Measurements from ENCODE around the gene AFAP1.
"Not testable (repeated sequence)": the region's sequence is repeated elsewhere in the genome, so short reads cannot be mapped to it uniquely, and the experiment has no call there.

The AFAP1 gene

GRCh38 chr4:7944599-7945220 is 5.0 kb upstream of the AFAP1 start:
- no peak for DNase-seq (ENCODE audit: low spot score)

DNA sequence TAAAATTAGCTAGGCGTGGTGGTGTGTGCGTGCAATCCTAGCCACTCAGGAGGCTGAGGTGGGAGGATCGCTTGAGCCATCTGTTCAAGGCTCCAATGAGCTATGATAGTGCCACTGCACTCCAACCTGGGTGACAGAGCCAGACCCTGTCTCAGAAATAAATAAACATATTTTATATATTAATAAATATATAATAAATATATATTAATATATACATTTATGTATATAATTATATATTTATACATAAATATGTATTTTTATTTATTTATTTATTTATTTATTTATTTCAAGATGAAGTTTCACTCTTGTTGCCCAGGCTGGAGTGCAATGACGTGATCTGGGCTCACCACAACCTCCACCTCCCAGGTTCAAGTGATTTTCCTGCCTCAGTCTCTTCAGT is 4.0 kb upstream of the AFAP1 start:
- DNase-seq (ENCODE audit: low spot score): not testable (repeated sequence)

DNA sequence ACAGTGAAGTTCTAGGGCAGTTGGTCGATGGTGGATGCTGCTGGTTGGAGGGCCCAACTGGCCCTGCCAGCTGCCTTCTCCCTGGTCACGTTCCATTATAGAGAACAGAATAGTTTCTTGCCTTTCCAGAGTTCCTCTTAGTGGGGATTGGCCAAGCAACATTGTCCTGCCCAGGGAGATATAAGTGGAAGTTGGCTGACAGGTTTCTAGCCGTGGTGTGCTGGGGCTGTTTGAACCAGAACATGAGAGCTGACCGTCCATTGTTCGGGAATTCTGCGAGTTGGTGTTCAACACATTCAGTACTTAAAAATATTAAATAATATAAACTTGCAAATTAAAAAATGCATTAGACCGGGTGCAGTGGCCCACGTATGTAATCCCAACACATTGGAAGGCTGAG is 3.5 kb upstream of the AFAP1 start:
- DNase-seq (ENCODE audit: low spot score): no peak

DNA sequence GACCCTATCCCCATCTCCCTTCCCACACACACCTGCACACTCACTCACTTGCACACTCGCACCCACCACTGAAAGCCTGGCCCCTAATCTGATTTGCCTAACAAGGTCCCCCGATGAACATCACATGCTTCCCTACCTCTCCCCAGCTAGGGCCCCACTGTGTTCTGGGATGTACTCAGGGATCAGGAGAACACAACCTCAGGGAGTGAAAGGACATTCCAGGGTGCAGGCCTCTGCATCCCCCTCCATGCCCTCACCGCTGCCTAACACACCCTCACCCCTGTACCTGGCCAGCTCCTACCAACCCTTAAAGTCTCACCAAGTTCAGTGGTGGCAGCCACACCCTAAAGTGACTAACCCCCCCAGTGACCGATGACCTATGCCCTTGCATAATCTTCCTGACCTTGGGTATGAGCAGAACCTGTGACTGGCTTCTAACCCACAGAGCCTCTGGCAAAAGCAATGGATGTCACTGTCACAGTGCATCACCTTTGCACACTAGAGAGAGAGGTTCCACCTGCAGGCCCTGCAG is 2.4 kb upstream of the AFAP1 start:
- DNase-seq (ENCODE audit: low spot score): no peak

DNA sequence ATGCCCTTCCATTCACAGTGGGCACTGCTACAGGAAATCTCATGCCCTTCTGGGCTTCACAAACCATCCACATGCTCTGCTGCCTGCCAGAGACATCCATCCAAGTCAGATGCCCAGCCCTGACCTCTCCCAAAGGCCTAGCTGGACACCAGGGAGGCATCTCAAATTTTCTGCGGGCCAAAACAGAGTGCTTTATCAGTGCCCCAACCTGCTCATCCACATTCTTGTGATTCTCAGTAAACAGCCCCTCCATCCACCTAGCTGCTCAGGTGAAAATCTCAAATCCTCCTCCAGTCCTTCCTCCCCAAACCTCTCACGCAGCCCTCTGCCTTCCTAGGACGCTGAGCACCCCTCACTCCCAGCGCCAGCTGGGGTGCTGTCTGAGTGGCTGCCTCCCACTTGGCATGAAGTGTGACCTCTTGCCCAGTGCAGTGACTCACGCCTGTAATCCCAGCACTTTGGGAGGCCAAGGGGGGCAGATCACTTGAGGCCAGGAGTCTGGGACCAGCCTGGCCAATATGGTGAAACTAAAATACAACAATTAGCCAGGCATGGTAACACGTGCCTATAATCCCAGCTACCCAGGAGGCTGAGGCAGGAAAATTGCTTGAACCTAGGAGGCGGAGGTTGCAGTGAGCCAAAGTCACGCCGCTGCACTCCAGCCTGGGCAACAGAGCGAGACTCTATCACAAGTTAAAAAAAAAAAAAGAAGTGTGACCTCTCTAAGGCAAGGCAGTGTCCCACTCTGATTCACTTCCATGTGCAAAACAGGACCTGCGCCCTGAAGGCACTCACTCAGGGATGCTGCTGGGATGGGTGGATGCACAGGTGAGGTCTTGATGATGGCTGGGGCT is 1.7 kb upstream of the AFAP1 start:
- no peak for DNase-seq (ENCODE audit: low spot score)

GRCh38 chr4:7938609-7939376 is 868 bp downstream of the AFAP1 start:
- peak; percentile 54 for DNase-seq (ENCODE audit: low spot score)

- no peak for DNase-seq (ENCODE audit: low spot score)
These were observed 1.4 kb downstream of the AFAP1 start for GRCh38 chr4:7938266-7938608.

DNA sequence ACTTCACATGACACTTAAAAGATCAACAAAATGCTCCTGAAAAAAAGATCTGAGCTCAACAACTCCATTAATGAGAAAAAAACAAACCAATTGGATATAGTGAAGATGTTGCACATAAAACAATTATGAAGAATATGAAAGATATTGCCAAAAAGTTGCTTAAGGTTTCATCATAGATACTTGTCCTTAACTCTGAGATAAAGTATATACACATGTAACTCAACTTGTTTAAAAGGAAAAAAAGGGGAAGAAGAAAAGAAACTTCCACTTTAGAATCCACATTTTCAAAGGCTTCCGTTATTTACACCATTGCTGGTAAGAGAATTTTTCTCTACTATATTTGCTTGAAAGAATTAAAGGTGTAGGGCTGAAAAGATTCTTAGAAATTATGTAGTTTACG is 2.7 kb downstream of the AFAP1 start:
- no peak for DNase-seq (ENCODE audit: low spot score)

DNA sequence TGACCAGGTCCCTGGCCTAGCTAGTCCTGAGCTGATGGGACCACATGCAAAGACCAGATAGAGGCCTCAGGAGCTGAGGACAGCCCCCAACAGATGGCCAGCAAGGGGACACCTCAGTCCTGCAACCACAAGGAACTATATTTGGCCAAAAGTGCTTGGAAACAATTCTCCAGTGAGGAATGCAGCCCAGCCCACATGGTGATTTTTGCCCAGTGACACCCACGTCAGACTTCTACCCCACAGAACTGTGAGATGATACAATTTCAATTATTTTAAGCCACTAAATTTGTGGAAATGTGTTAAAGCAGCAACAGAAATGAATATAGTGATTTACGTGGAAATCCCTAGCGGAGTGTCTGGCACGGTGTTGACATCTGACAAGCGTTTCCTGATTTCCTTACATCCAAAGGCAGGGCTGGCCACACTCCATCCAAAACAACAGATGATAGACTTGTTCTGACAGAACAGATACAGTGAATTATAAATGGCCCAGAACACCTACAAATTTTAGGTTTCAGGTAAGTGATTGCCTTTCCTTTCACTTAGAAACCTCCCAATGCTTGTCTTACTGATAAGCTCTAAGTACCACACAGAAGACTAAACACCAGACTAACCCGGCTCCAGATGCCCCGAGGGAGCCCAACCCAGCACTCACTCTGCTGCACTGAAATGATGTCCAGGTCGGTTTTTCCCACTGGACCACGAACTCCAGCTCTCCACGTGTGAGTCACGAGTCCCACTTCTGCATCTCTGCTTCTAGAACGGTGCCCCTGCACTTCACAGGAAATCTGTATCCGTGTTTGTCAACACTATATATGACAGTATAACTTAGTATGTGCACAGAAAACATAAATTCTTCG is 5.8 kb downstream of the AFAP1 start:
- no peak for DNase-seq (ENCODE audit: low spot score)

DNA sequence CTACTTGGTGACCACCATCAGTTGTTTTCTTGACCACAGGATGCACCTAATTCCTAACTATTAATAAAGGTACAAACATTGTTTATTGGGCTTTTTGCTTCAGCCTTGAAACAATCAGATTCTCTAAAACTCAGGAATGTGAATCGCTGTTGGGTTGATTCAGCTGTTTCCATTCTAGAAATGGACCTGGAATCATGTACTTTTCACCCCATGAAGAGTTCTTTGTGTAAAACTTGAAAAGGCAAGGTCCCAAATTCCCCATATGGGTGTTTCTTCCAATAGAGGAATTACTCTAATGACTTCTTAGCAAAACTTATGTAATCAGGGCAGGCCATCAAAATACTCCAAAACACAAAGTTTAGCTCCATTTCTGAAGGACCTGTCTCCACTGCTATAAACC is 7.4 kb downstream of the AFAP1 start:
- no peak for DNase-seq (ENCODE audit: low spot score)

GRCh38 chr4:7929118-7929951 is 10.3 kb downstream of the AFAP1 start:
- peak; percentile 62 for DNase-seq (ENCODE audit: low spot score)

DNA sequence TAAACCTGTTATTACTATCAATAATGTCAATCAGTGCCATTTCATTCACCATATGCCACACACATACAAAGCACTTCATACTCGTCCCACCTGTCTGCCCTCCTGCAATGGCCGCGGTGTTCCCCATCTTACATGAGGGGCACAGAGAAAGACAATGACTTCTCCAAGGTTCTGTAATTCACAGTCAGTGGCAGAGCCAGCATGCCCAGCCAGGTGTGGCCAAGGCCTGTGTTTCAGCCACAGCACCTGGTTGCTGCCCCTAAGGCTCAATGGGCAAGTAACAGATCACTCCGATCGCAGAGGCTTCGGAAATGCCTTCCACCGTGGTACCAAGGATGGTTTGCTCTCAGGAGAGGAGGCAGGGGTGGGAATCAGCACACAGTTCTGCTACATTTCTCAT is 10.9 kb downstream of the AFAP1 start:
- DNase-seq (ENCODE audit: low spot score): no peak

DNA sequence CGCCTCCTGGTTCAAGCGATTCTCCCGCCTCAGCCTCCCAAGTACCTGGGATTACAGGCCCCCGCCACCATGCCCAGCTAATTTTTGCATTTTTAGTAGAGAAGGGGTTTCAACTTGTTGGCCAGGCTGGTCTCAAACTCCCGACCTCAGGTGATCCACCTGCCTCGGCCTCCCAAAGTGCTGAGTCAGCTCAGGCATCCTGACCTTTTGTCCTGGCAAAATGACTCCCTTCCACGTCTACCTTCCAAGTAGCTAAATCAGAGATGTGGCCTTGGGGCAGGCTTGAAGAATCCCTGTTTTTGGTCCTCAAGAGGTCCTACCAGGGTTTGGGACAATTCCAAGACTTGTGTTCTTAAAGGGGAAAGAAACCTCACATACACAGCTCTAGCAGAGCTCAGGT is 12.8 kb downstream of the AFAP1 start:
- no peak for DNase-seq (ENCODE audit: low spot score)

DNA sequence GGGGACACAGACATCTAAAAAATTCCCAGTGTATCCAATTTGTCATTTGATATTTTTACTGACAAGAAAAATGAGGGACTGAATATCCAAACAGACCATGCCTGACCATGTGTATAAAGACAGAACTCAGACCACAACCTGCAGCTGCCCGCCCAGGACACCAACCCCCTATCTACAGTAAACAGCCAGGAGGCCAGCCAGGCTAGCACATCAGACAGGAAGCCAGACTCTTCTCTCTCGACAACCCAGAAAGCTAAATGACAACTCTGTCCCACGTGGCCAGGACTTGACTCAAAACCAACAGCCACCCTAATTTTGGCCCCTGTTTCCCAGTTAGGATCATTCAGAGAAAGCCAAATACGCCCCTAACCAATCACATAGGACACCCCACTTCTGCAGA is 15.1 kb downstream of the AFAP1 start:
- DNase-seq (ENCODE audit: low spot score): no peak

DNA sequence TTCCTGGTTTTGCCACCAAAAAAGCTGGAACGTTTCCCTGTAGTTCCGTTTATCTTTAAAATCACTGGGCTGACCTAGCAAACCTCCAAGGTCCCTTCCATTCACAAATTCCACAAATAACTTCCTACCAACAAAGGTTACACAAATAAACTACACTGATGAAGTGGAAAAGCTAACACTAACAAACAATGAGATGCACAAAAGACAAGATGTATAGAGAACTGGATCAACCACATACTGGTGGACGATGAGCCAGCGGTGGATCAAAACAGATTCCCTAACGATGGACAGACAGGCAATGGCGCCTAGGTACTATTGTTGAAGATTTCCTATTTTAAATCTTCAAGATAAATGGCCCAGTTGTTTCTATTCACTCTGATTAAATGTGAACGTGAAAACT is 15.5 kb downstream of the AFAP1 start:
- no peak for DNase-seq (ENCODE audit: low spot score)

GRCh38 chr4:7922466-7922865 is 17.2 kb downstream of the AFAP1 start:
- DNase-seq (ENCODE audit: low spot score): no peak

GRCh38 chr4:7918981-7919380 is 20.7 kb downstream of the AFAP1 start:
- peak; percentile 28 for DNase-seq (ENCODE audit: low spot score)

- DNase-seq (ENCODE audit: low spot score): not testable (repeated sequence)
These were observed 21.5 kb downstream of the AFAP1 start for GRCh38 chr4:7918187-7918586.

DNA sequence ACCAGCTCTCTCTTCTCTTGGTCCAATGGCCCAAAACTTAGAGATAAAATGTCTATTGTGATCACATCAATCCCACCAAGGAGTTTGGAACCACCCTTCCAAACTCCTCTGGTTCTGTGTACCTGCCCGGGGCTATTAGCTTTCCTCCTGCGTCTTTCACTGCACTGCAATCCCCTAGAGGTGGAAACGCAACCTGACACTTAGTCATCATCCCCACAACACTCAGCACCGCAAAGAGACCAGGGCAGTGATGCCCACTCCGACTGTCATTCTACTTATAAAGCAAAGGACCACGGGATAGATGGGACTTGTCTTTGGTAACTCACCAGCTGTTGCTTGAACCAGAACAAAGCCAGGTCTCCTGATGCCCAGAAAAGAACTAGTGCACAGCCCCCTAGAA is 22.0 kb downstream of the AFAP1 start:
- DNase-seq (ENCODE audit: low spot score): no peak

DNA sequence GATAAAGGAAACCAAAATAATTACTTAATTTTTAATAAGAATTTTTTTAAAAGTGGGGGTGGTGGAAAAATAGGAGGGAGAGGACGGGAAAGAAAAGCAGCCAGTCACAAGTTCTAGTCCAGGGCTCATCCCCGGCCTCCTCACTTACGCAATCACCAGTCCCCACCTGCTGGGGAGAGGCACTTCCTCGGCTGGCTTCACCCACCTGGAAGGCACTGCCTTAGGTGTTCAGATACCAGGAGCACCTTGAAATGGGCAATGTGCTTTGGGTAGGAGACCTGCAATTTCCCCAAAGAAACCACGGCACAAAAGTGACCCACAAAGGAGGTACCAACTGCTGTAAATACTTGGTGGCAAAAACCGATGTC is 23.8 kb downstream of the AFAP1 start:
- DNase-seq (ENCODE audit: low spot score): no peak

GRCh38 chr4:7912826-7913225 is 26.8 kb downstream of the AFAP1 start:
- DNase-seq (ENCODE audit: low spot score): no peak

All from AG20443 (cell line).